ENCODE results near the gene MYH14.
"Not testable (repeated sequence)": the region's sequence is repeated elsewhere in the genome, so short reads cannot be mapped to it uniquely, and the experiment has no call there.

MYH14 gene

DNA sequence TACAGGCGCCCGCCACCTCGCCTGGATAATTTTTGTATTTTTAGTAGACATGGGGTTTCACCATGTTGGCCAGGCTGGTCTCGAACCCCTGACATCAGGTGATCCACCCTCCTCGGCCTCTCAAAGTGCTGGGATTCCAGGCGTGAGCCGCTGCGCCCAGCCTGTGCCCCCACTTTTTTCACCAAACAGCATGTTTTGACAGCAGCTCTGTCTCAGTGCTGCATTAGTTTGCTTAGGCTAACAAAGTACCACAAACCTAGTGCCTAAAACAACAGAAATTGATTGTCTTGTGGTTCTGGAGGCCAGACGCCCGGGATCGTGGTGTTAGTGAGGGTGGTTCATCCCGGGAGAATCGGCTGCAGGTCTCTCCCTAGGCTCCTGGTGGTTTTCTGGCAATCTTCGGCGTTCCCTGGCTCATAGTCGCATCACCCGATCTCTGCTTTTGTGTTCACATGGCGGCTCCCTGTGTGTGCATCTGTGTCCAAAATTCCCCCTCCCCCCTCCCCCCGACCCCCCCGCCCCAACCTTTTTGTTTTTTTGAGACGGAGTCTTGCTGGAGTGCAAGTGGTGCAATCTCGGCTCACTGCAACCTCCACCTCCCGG, 30.0 kb downstream of the MYH14 start:
- in situ Hi-C loops (cut with HindIII; ENCODE audit: low pct_unique_long_range_greater_than_20kb, low sequenced_read_pairs), result no loop called here
- no peak for TF ChIP-seq JUND (IDR thresholded peaks at IDR 0.05; ENCODE audit: low read depth)
- no peak for DNase-seq (ENCODE audit: low read depth in 1 of 2, low spot score in 1 of 2)

DNA sequence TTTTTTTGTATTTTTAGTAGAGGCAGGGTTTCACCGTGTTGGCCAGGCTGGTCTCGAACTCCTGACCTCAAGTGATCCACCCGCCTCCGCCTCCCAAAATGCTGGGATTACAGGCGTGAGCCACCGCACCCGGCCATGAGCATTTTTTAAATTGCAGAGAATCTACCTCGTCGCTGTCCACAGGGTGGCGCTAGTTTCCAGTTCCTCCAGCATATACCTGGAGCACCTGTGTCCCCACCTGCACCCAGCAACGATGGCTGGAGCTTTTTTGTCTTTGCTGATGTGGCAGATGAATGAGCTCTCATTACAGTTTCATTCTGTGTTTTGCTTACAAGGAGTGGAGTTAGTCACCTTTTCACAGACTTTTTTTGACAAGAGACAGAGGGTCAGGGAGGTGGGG, 34.1 kb downstream of the MYH14 start:
- in situ Hi-C loops (cut with HindIII; ENCODE audit: low pct_unique_long_range_greater_than_20kb, low sequenced_read_pairs), result not testable (repeated sequence)
- peak; percentile 18 to 46 for DNase-seq (ENCODE audit: low read depth in 1 of 2, low spot score in 1 of 2)

DNA sequence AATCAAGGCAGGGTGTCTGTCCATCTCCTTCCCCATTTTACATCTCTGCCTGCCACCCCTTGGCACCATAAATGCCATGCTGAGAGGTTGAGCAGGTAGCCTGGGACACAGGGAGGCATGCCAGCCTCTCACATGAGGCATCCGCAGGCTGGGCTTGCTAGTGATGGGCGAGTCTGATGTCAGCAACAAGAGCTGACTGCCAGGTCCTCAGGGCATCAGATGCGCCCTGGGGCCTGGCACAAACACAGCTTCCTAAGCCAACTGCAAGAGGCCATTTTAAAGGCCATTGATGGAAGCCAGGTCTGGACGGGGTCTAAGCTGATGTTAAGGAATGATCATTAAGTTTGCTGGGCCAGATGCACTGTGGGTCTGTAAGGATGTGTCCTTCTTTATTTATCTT, 34.6 kb downstream of the MYH14 start:
- DNase-seq (ENCODE audit: low read depth in 1 of 2, low spot score in 1 of 2), result no peak
- in situ Hi-C loops (cut with HindIII; ENCODE audit: low pct_unique_long_range_greater_than_20kb, low sequenced_read_pairs), result no loop called here
- TF ChIP-seq JUND (IDR thresholded peaks at IDR 0.05; ENCODE audit: low read depth), result no peak

DNA sequence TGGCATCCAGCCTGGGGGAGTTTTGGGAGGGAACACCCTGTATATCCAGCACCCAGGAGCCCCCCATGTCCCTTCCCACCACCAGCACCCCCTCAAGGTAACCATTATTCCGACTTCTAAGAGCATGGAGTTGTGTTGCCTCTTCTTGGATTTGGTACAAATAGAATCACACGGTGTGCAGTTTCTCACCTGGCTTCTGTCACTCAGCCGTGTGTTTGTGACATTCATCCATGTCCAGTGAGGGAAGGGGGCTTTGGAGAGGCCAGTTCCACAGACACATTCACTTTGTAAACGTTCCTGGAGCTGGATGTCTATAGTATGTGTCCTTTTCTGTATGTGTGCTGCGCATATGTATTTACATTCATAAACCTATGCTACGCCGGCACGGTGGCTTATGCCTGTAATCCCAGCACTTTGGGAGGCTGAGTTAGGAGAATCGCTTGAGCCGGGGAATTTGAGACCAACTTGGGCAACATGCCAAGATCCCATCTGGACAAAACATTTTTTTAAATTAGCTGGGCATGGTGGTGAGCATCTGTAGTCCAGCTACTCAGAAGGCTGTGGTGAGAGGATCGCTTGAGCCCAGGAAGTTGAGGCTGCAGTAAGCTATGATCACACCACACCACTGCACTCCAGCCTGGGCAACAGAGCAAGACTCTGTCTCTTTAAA, 36.6 kb downstream of the MYH14 start:
- in situ Hi-C loops (cut with HindIII; ENCODE audit: low pct_unique_long_range_greater_than_20kb, low sequenced_read_pairs), result no loop called here
- no peak for TF ChIP-seq JUND (IDR thresholded peaks at IDR 0.05; ENCODE audit: low read depth)
- DNase-seq (ENCODE audit: low read depth in 1 of 2, low spot score in 1 of 2), result no peak

DNA sequence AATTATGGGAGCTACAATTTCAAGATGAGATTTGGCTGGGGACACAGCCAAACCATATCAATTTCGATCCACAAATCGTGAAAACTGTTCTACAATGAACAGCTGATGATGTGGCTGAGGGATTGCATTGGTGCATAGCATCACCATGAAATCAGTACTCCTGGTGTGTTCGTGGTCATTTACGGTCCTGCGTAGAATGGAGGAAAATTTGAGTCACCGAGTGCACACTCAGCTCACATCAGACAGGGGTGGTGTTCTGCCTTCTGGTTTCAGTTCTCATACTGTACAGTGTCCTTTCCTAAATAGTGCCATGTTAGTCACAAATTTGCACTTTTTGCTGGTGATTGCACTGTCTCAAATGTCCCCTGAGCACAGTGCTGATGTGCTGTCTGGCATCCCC, 39.2 kb downstream of the MYH14 start:
- no peak for TF ChIP-seq JUND (IDR thresholded peaks at IDR 0.05; ENCODE audit: low read depth)
- in situ Hi-C loops (cut with HindIII; ENCODE audit: low pct_unique_long_range_greater_than_20kb, low sequenced_read_pairs), result no loop called here

DNA sequence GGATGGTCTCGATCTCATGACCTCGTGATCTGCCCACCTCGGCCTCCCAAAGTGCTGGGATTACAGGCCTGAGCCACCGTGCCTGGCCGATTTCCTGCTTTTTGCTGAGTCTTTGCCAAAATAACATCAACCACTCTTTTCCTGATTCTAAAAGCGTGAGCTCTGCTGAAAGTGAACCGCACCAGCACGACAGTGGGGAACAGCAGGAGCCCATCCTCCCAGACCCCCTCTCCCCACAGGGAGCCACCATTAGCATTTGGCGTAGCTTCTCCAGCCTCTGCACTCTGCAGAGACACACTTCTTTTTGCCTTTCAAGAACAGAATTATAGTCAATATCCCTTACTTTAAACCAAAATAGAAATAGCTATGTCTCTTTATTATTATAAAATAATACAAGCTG, 41.3 kb downstream of the MYH14 start:
- DNase-seq (ENCODE audit: low read depth in 1 of 2, low spot score in 1 of 2), result no peak
- no peak for TF ChIP-seq JUND (IDR thresholded peaks at IDR 0.05; ENCODE audit: low read depth)
- in situ Hi-C loops (cut with HindIII; ENCODE audit: low pct_unique_long_range_greater_than_20kb, low sequenced_read_pairs), result no loop called here

More for the DNA sequence above, 39.2 kb downstream of the MYH14 start:
- DNase-seq (ENCODE audit: low read depth in 1 of 2, low spot score in 1 of 2), result no peak

DNA sequence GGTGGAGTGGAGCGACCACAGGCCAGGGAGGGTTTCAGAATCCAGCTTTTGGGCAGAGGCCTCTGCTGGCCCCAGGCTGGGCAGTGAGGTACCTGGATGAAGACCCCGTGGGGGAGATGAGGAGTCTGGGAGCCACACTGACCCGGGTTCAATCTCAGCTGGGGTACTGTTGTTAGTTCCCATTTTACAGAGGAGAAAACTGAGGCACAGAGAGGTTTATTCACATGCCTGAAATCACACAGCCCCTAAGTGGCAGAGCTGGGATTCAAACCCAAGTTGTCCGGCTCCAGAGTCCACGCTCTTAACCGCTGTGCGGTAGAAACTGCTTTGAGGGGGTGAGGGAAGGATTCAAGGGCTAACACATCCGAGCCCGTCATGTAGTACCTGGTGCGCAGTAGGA, 45.0 kb downstream of the MYH14 start:
- DNase-seq (ENCODE audit: low read depth in 1 of 2, low spot score in 1 of 2), result no peak
- no peak for TF ChIP-seq JUND (IDR thresholded peaks at IDR 0.05; ENCODE audit: low read depth)
- in situ Hi-C loops (cut with HindIII; ENCODE audit: low pct_unique_long_range_greater_than_20kb, low sequenced_read_pairs), result no loop called here

DNA sequence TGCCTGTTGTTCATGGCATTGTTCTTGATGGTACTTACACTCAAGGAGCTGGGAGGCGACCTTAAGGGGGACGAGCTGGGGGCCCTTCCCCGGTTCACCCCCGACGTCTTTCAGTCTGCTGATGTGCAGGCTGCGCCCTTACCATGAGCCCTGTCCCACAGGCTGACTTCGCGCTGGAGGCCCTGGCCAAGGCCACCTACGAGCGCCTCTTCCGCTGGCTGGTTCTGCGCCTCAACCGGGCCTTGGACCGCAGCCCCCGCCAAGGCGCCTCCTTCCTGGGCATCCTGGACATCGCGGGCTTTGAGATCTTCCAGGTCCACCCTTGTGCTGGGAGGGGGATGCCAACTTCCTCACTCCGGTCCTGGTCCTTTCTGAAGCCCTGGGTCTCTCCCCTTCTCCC, 45.4 kb downstream of the MYH14 start:
- no peak for DNase-seq (ENCODE audit: low read depth in 1 of 2, low spot score in 1 of 2)
- TF ChIP-seq JUND (IDR thresholded peaks at IDR 0.05; ENCODE audit: low read depth), result no peak
- in situ Hi-C loops (cut with HindIII; ENCODE audit: low pct_unique_long_range_greater_than_20kb, low sequenced_read_pairs), result no loop called here

DNA sequence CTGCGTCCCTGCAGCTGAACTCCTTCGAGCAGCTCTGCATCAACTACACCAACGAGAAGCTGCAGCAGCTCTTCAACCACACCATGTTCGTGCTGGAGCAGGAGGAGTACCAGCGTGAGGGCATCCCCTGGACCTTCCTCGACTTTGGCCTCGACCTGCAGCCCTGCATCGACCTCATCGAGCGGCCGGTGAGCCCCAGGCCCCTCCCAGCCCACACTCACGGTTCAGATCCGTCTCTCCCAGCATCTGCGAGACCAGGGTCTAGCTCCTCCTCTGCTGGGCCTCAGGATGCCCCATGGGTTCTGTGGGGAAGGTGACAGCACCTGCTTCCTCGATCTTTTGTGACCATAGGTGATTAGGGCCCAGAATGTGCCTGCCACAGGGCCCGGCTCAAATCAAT, 46.2 kb downstream of the MYH14 start:
- in situ Hi-C loops (cut with HindIII; ENCODE audit: low pct_unique_long_range_greater_than_20kb, low sequenced_read_pairs), result no loop called here
- no peak for DNase-seq (ENCODE audit: low read depth in 1 of 2, low spot score in 1 of 2)
- TF ChIP-seq JUND (IDR thresholded peaks at IDR 0.05; ENCODE audit: low read depth), result no peak

DNA sequence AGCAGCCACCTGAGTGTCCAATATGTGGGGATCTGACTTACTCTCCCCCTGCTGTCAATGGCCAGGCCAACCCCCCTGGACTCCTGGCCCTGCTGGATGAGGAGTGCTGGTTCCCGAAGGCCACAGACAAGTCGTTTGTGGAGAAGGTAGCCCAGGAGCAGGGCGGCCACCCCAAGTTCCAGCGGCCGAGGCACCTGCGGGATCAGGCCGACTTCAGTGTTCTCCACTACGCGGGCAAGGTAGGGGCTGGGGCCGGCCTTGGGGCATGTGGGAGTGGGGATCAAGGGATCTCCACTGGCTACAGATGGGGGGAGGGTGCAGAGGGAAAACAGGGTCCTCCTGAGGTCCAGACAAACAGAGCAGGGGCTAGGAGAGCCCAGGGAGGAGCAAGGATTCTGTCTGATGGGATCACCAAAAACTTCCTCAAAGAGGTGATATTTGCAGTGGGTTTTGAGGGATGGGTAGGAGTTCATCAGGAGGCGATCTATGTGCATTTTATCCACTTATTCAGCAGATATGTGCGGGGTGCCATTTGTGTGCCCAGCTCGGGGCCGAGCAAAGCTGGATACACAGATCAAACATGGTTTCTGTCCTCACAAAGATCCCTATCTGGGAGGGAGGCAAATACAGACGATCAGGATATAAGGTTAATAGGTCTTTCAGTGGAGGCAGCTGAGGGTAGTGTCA, 47.2 kb downstream of the MYH14 start:
- DNase-seq (ENCODE audit: low read depth in 1 of 2, low spot score in 1 of 2), result no peak
- in situ Hi-C loops (cut with HindIII; ENCODE audit: low pct_unique_long_range_greater_than_20kb, low sequenced_read_pairs), result no loop called here
- no peak for TF ChIP-seq JUND (IDR thresholded peaks at IDR 0.05; ENCODE audit: low read depth)

DNA sequence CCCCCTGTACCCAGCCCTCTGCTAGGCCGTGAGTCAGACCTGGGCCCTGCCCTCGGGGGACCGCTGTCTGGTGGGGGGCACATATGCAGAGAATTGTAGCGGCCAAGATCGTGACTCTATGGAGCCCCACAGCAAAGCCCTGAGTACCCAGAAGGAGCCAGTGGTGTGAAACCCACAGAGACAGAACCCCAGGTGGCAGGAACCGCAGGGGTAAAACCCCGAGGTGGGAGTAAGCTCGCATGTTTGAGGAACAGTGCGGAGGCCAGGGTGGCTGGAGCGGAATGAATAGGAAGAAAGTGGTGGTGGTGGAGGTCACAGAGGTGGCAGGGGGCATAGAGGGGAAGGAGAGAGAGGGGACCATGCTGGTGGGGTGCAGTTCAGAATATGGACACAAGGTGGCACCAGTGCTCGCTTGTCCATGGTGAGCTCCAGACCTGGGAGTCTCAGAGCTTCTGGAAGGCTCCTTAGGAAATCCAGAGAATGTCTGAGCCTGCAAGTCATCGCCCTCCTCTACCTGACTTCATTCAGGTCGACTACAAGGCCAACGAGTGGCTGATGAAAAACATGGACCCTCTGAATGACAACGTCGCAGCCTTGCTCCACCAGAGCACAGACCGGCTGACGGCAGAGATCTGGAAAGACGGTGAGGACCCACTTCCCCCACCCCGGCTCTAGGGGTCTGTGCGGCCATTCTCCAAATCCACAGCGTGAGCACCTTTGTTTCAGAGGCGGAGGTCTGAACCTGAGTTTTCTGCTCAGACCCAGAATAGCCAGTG, 48.9 kb downstream of the MYH14 start:
- in situ Hi-C loops (cut with HindIII; ENCODE audit: low pct_unique_long_range_greater_than_20kb, low sequenced_read_pairs), result no loop called here
- DNase-seq (ENCODE audit: low read depth in 1 of 2, low spot score in 1 of 2), result peak; percentile 31 to 64
- TF ChIP-seq JUND (IDR thresholded peaks at IDR 0.05; ENCODE audit: low read depth), result no peak

DNA sequence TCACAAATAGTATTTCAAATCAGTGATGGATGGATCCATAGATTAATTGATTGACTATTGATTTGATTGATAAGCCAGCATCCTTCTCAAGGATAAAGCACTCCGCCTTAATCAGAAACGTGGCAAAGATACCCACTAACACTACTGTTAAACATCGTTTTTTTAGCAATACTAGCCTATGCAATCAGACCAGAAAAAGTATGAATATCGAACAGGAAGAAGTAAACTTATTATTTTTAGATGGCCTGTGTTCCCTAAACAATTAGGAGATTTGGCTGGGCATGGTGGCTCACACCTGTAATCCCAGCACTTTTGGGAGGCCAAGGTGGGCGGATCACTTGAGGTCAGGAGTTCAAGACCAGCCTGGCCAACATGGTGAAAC, 49.5 kb downstream of the MYH14 start:
- no peak for TF ChIP-seq JUND (IDR thresholded peaks at IDR 0.05; ENCODE audit: low read depth)
- DNase-seq (ENCODE audit: low read depth in 1 of 2, low spot score in 1 of 2), result no peak
- in situ Hi-C loops (cut with HindIII; ENCODE audit: low pct_unique_long_range_greater_than_20kb, low sequenced_read_pairs), result no loop called here

DNA sequence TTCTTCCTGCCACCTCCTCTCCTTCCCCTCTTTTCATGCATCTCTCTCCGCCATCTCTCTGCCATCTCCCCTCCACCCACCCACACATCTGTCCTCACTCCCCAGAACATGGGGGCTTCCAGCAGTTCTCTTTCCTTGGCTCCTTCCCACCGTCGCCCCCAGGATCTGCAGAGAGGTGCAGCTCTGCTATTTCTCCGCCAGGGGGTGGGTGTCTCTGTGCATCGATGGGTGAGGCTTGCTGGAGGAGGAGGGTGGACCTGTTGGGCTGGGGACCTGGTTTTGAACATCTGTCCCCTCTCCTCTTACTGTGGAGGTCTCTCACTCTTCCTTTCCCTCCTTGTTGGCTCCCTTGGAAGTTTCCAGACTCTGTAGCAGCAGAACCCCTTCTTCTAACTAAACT, 51.7 kb downstream of the MYH14 start:
- TF ChIP-seq JUND (IDR thresholded peaks at IDR 0.05; ENCODE audit: low read depth), result no peak
- peak in 1 of 2 experiments; percentile 16 for DNase-seq (ENCODE audit: low read depth in 1 of 2, low spot score in 1 of 2)
- in situ Hi-C loops (cut with HindIII; ENCODE audit: low pct_unique_long_range_greater_than_20kb, low sequenced_read_pairs), result no loop called here

Data from T47D (cell line).